HG02970 (cell line): ENCODE data around the gene SLC9A9.
"Not testable (repeated sequence)": the region's sequence is repeated elsewhere in the genome, so short reads cannot be mapped to it uniquely, and the experiment has no call there.

ENCODE experiments used
- ATAC-seq: cut with Tn5 transposase; IDR thresholded peaks from one replicate; pipeline ENCODE4 v1.9.1; 2021; ENCODE audit warnings: mild to moderate bottlenecking, moderate library complexity, moderate number of reproducible peaks; ENCODE audit not compliant: unreplicated experiment, low FRiP score

SLC9A9 gene

GRCh38 chr3:143431298-143431697 lies 417.0 kb downstream of the SLC9A9 start:
- ATAC-seq = not testable (repeated sequence)

- ATAC-seq = no peak
These were observed 417.7 kb downstream of the SLC9A9 start for GRCh38 chr3:143430568-143430967.

- ATAC-seq = no peak
These were observed 418.4 kb downstream of the SLC9A9 start for GRCh38 chr3:143429628-143430514.

GRCh38 chr3:143428294-143428693 lies 420.0 kb downstream of the SLC9A9 start:
- no peak for ATAC-seq

GRCh38 chr3:143427631-143428030 lies 420.6 kb downstream of the SLC9A9 start:
- no peak for ATAC-seq

- ATAC-seq = no peak
These were observed 423.4 kb downstream of the SLC9A9 start for GRCh38 chr3:143424874-143425273.

GRCh38 chr3:143421556-143421955 lies 426.7 kb downstream of the SLC9A9 start:
- no peak for ATAC-seq

- ATAC-seq = no peak
These were observed 428.7 kb downstream of the SLC9A9 start for GRCh38 chr3:143419611-143420010.

GRCh38 chr3:143418391-143418790 lies 429.9 kb downstream of the SLC9A9 start:
- ATAC-seq = no peak

GRCh38 chr3:143416229-143416628 lies 432.0 kb downstream of the SLC9A9 start:
- no peak for ATAC-seq

GRCh38 chr3:143414571-143415253 lies 433.6 kb downstream of the SLC9A9 start:
- ATAC-seq = no peak

GRCh38 chr3:143413372-143413771 lies 434.9 kb downstream of the SLC9A9 start:
- no peak for ATAC-seq

GRCh38 chr3:143412084-143412483 lies 436.2 kb downstream of the SLC9A9 start:
- no peak for ATAC-seq

GRCh38 chr3:143410259-143410658 lies 438.0 kb downstream of the SLC9A9 start:
- no peak for ATAC-seq

- no peak for ATAC-seq
These were observed 439.5 kb downstream of the SLC9A9 start for GRCh38 chr3:143408771-143409170.

GRCh38 chr3:143402602-143403001 lies 445.7 kb downstream of the SLC9A9 start:
- no peak for ATAC-seq

- no peak for ATAC-seq
These were observed 451.5 kb downstream of the SLC9A9 start for GRCh38 chr3:143396790-143397189.

- no peak for ATAC-seq
These were observed 458.9 kb downstream of the SLC9A9 start for GRCh38 chr3:143389388-143389787.

- ATAC-seq = no peak
These were observed 460.8 kb downstream of the SLC9A9 start for GRCh38 chr3:143387425-143387824.

GRCh38 chr3:143384076-143384475 lies 464.2 kb downstream of the SLC9A9 start:
- no peak for ATAC-seq

GRCh38 chr3:143383421-143383820 lies 464.8 kb downstream of the SLC9A9 start:
- no peak for ATAC-seq

- no peak for ATAC-seq
These were observed 465.5 kb downstream of the SLC9A9 start for GRCh38 chr3:143382816-143383215.
